Uterus (tissue), 2 donors: Measurements from ENCODE around the gene CDK3.

Source experiments
- CTCF ChIP-seq, 4 experiments: fragments of 200-600 bp in 2 of 4; fragments of 450-650 bp in 2 of 4; sonication (generic) in 2 of 4; IDR thresholded peaks; one replicate each; pipeline ENCODE4 v1.5.1; 2016 to 2019; ENCODE audit warnings: antibody characterized with exemption in 4 of 4, mild to moderate bottlenecking in 2 of 4, moderate library complexity in 1 of 4
- POLR2A ChIP-seq, 2 donors: fragments of 450-650 bp; IDR thresholded peaks; one replicate each; pipeline ENCODE4 v1.6.1; 2016; ENCODE audit warnings: antibody characterized with exemption in 2 of 2, mild to moderate bottlenecking in 1 of 2, moderate library complexity in 1 of 2

- TF ChIP-seq CTCF (IDR thresholded peaks at IDR 0.05) = no peak
- no peak for TF ChIP-seq POLR2A (IDR thresholded peaks at IDR 0.05)
These were observed 8.2 kb downstream of the CDK3 start for GRCh38 chr17:76008630-76009425.
